ENCODE data around the gene TMEM114.

GRCh38 chr16:8596581-8596980, 6.3 kb upstream of the TMEM114 start:
- TF ChIP-seq FOXP2 (optimal IDR thresholded peaks at IDR 0.05; ENCODE audit: control extremely low read depth, extremely low read length, insufficient read depth): no peak
- no peak for TF ChIP-seq EZH2 (IDR thresholded peaks at IDR 0.05)
- TF ChIP-seq POLR2AphosphoS5 (IDR thresholded peaks at IDR 0.05; ENCODE audit: borderline replicate concordance, low read depth, low read length): no peak
